Colon (tissue), 2 donors: ENCODE measurements around the gene TGFBR2.

Experiments used
- FAIRE-seq: peaks from 2 replicates; lab custom pipeline; 2012; peaks lifted over from hg19 to GRCh38; lab: Jason Lieb, UNC
- donor health status: control.
- donor health status: control.

TGFBR2 gene

DNA sequence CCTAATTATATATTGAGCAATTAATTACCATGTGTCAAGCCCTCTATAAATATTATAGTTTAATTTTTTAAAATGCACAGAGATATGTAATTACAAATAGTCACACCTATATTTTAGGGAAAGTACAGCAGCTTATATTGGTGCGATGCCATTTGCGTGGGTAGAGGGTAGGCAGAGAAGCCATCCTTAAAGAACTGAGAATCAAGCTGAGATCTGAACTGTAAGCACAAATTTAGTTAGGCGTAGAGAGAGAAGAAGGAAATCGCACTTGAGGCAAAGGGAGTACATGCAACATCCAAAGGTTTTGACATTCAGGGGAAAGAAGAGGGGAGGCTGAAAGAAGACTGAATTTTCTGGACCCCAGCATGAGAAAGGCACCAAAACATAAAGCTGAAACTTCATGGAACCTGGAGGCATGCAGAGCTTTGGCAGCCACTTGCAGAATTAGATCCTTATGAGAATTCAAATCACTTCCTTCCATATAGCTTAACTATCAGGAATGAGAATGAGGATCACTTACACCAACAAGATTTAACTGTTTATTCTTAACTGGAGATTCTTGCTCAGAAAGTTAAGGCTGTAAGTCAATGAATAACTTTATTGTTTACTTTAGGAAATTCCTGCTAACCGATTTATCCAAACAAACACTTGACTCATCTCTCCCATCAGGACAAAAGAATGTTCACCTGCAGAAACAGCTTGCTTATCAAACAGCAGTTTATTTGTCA, 114.3 kb downstream of the TGFBR2 start:
- no peak for FAIRE-seq

DNA sequence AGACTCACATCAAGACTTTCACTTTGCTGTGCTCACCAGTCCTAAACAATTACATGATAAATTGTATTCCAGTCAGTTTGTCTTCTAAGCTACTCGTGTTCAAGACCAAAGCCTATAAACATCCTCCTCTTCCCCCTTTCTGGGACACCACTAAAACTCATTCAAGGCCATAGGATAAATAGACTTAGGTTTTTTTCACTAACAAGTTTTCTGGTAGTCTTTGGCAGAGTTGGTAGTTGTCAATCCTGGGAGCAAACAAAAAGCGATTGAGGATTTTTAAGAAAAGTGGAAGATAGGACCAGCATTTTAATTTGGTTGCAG, 114.9 kb downstream of the TGFBR2 start:
- no peak for FAIRE-seq

DNA sequence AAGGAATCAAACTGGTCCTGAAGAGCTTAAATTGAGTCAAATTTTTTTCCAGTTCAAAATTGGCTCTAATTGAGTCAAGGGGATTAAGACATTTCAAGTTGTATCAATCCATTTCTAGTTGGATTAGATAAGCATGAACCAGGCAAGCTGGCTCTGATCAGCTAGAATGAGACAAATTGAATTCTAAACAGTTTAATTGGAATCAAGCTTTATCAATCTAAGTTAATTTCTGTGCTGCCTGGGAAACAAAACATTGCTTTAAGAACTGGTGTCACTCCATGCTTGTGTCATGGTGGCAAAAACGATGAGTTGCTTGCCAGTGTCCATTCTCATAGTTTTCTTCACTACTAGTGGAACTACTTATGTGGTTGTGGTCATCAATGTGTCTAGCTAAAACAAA, 116.8 kb downstream of the TGFBR2 start:
- no peak for FAIRE-seq

DNA sequence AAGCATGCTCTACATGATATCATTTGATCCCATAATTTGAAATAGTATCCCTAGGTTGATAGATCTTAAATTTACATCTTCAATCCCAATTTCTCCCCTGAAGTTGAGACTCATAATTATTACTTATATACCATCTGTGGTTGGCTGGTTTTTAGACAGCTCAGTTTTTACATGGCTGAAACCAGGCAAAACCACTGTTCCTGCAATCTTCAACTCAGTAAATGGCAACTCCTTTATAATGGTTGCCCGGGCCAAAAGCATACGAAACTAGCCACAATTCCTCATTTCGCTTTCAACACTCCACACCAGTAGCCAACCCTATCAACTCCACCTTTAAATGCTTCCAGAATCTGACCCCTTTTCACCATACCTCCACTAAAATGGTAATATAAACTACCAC, 118.5 kb downstream of the TGFBR2 start:
- FAIRE-seq, result no peak

DNA sequence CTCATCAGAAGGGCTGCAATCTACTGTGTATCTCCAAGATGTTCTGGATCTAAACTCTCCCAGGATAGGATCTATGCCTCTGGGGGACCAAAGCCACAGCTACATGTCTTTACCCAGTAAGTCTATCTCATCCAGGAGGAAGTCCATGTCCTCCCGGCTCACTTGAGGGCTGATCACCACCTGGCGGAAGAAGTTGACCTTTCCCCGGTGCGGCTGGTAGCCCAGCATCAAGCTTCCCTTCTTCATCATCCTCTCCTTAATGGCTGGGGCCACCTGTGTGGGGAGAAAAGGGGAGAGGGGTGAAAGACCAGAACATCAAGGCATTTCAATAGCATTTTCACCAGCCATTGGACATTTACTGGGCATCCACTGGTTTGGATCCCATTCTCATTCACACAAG, 121.7 kb downstream of the TGFBR2 start:
- no peak for FAIRE-seq

DNA sequence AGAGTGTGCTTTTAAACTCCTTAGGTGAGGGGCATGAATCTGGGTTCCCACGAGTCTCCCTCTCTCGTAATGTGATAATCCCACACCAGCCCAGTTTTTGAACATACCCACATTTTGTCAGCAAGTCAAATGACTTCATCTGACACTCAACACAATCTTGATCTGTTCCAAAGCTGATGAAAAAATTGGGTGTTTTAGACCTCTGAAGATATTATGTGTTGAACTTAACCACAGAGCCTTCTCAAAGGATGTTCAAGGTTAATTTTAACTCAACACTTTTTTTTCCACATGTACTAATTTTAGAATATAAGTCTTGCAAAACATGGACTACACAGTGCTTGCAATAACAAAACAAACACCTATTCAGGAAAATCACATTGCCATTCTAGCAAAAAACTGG, 123.1 kb downstream of the TGFBR2 start:
- FAIRE-seq, result no peak

DNA sequence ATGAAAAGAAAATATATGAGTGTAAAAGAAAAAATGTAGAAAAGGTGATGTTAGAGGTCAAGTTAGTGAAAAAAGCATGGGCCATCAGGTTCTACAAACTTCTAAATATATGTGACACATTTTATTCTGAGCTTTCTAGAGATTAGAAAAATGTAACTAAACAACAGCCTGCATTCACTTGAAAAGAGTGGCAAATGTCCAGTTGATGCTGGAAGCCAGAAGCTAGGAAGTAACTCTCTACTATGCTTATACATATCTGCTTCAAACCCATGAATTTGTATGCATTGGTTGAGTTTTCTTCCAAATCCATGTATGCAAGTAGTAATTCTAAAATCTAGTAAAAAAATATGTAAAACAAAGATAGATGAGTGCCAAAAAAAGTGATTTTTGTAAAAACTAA, 123.5 kb downstream of the TGFBR2 start:
- no peak for FAIRE-seq

DNA sequence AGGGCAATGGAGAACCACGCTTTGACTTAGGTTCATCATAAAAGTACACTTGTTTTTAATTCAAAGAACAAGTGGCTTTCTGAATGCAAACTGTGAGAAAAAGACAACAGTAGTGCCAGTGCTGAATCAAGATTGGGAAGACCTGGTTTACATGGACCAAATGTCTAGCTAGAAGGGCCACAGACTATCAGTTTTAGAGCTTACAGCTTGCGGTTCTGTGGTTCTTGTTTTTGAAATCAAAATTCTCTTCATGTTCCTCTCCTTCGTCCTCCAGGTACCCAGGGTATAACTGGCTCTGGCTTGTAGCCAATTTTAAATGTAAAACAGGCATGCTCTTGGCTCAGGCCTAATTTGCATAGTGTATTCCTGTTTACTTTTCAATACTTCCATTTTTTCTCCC, 124.6 kb downstream of the TGFBR2 start:
- no peak for FAIRE-seq

DNA sequence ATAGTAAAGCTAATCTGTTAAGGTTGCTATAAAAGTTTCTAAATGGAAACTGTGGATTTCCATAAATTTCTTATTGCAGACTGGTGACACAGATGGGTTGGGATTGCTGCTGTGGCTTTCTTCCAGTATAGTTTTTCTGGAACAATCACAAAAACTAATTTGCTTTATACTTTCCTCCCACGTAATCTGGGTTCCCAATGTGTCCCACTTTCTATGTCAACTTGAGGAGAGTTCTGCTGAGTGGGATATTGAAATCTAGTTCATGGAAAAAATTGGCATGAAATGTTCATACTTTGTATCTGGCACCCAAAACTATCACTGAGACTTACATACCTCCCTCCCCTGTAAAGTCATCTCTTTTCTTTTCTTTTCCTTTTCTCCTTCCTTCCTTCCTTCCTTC, 126.8 kb downstream of the TGFBR2 start:
- FAIRE-seq, result no peak

DNA sequence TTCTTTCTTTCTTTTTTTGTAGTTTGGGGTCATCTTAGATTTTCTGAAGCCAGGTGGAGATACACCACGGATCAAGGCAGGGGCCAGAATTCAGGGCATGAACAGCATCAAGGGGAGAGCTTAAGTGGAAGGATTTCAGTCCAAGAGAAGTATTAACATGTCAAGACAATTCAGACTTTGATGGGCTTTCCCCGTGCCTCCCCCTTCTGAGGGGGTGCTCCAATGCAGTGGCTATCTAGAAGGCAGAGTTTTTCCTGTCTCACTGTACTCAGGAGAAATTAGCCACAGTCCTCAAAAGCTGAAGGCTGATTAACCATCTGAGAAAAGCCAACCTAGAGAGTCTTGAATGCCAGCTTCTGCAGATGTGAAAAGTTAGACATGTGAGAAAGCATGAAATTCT, 127.3 kb downstream of the TGFBR2 start:
- no peak for FAIRE-seq

DNA sequence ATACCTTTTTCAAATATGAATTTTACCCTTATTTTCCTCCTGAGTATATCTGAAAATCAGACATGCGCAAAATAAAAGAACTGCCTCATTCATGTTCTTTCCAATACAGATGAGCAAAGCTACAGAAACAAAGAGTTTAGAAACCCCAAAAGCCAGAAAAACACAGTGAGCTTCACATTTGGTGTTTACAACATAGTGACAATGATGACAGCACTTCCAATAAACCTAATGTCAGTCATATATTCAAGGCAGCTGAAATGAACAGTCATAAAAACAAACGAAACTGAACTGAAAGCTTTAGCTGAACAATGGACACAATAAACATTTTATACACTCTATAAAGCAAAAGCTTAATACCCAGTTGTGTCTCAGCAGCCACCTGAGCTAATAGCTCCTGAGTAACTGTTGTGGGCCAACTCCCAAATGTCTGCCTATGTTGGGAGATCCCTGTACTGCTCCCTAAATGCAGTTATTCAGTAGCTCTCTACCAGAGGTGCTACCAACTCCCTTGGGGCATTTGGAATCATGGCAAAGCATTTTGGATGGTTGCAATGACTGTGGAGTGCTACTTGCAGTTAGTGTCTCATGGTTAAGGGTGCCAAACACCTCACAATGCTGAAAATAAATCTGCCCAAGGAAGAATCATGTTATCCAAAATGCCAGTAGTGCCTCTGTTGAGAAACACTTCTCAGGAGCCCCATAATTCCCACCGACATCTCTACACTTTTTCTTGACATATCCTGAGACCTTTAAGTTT, 131.5 kb downstream of the TGFBR2 start:
- no peak for FAIRE-seq

DNA sequence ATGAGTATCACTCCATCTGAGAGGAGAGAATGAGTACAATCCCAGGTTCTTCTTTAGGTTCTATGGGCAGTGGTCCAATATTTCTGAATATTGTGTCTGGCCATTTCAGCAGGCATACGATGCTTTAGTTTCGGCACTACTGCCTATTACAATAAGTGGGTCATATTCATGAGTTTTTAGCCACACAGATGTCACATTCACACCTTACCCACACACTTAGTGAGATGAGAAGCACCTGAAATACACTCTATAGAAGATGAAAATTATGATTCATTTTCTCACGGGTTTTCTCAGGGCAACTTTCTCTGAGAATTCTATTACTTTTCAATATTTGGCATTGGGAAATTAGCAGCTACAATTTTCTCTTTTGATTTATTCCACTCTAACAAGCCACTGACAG, 132.2 kb downstream of the TGFBR2 start:
- FAIRE-seq, result no peak

DNA sequence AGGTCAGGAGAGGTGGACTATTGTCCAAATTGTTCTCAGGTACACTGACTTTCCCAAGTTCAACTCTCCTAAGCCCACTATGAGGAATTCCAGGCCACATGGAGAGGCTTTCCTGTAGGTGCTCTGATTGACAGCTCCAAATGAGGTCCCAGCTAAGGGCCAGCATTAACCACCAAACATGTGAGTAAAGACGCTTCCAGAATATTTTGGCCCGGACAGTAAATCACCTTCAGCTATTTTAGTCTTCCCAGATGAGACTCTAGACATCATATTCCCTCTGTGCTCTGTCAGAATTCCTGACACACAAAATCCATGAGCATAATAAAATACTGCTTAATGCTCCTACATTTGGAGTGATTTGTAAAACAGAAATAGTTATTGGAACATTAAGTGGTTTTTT, 135.5 kb downstream of the TGFBR2 start:
- no peak for FAIRE-seq

DNA sequence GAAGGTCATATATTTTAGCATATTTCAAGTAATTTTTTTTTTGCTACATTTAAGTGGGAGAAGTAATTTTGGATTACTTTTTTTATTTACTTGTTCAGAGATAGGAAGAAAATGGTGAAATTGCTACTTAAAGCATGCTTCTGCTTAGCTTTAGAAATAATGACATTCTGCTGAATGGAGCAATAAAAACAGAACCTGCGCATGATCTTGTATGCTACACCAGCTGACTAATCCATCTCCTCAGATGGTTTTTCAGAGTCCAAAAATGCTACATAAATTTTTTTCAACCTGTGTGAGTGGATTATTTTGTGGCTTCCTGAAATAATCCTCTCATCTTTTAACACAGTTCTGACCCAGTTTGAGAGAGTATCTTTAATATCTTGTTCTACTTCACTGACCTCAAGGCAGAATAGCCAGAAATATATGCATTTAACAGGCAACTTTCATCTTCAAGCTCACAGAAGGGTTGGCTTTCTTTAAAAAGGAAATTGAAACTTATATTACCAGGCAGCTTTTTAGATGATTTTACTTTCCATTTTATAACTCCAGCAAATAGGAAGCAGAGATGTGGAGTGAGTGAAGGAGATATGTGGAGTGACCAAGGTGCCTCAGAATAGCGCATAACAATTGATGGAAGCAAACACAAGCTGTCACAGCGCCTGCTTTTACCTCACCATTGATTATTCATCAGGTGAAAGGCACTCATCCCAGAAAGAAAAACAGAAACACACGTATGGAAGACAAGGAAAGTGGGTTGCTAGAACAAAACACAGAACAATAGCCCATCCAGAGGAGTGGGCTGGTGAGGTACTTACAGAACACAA, 136.6 kb downstream of the TGFBR2 start:
- no peak for FAIRE-seq
